ENCODE data around the gene CD164L2.
"Not testable (repeated sequence)": the region's sequence is repeated elsewhere in the genome, so short reads cannot be mapped to it uniquely, and the experiment has no call there.

Gene CD164L2

DNA sequence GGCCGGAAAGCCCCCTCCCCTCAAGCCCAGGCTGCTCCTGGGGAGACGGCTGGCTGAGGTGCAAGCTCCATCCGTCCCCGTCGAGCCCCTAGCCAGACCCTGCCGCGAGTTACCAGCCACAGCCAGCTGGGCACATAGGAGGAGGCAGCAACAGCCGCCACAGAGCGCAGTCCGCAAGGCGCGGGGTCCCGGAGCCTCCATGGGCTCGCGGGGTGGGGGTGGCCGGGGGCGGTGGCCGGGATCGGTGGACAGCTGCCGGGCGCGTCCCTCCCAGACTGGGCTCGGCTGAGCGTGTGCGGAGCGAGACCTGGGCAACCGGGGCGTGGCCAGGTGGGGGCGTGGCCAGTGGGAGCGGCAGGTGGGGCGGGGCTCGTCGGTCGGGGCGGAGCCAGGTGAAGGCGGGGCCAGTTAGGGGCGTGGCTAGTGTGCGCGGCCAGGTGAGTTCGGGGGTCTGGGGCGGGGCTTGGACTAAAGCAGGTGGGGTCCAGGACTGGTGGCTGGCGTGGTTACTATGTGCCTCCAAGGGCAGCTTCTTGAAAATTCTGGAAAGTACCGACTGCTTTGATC, at the start of gene CD164L2:
Gene CD164L2 (minus strand): TSS at position 295 of the 567 bp plus-strand sequence. CDS start 94 bp downstream, at position 201.
- peak in 1 of 4 experiments; percentile 28 for DNase-seq (ENCODE audit: low read depth in 4 of 4, low spot score in 1 of 4)

DNA sequence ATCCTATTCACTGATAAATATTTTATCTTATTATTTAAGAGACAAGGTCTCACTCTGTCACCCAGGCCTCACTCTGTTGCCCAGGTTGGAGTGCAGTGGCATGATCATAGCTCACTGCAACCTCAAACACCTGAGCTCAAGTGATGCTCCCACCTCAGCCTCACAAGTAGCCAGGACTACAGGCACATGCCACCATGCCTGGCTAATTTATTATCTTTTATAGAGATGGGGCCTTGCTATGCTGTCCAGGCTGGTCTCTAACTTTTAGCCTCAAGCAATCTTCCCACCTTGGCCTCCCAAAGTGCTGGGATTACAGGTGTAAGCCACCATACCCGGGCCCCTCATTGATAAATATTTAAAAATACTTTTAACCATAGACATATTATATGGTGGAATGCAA, 49.6 kb upstream of the CD164L2 start:
- DNase-seq (ENCODE audit: low read depth in 4 of 4, low spot score in 1 of 4), result not testable (repeated sequence)

DNA sequence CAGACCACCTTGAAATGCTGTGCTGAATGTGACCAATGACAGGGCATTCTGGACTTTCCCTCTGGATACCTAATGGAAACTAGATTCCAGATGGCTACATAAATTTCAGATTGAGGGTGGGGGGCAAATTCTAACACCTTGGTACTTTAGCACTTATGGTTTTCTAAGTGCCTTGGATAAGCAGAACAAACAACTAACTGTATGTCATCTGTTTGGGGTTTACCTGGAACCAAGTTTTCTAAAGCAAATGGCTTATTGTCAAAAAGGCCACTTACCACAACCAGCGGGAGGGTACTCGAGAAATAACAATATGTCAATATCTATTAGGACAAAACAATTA, 48.4 kb upstream of the CD164L2 start:
- no peak for DNase-seq (ENCODE audit: low read depth in 4 of 4, low spot score in 1 of 4)

DNA sequence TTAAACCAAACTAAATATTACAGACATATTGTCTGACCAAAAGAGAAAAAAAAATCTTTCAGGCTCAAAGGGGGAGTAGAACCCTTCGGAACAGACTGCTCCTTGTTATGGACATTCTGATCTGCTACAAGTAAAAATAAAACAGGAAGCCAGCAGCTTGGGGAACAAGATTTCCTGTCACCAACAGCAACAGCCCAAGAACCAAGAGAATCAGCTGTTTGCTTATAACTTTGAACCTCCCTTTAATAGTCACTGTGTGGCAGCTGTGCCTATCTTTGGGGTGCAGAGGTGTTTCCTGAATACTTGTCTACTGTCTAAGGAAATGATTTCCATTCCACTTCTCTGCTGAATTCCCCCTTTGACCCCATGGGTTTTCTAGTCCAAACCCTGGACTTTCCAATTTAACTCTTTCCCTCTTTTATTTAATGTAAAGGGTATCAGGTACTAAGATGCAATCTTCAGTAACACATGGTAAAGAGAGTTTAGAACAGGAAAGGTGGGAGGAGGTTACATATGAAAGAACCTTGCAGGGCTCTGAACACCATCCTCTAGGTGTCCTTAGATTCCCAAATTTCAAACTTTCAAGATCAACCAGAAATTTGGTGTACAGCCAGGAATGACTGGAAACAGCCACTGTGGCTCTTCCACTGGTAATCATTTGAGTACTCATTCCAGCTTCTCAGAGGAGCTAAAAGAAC, 47.9 kb upstream of the CD164L2 start:
- DNase-seq (ENCODE audit: low read depth in 4 of 4, low spot score in 1 of 4), result no peak

DNA sequence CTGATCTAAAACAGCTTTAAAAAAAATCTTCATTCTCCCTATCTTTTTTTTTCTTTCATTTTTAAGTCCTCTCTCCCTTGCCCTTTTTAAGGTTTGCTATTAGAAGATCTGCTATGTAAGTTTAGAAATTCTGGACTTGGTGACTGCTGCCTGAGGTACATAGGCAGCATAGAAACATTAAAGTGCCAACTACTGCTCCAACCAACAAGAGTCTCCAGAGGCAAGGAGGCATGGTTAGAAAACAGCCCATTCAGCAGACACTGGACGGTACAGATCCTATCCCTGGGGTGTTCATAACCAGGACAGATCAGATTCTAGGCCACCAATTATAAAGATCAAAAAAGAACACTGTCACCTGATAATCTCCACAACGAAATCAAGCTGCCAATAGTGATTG, 45.9 kb upstream of the CD164L2 start:
- DNase-seq (ENCODE audit: low read depth in 4 of 4, low spot score in 1 of 4), result no peak

DNA sequence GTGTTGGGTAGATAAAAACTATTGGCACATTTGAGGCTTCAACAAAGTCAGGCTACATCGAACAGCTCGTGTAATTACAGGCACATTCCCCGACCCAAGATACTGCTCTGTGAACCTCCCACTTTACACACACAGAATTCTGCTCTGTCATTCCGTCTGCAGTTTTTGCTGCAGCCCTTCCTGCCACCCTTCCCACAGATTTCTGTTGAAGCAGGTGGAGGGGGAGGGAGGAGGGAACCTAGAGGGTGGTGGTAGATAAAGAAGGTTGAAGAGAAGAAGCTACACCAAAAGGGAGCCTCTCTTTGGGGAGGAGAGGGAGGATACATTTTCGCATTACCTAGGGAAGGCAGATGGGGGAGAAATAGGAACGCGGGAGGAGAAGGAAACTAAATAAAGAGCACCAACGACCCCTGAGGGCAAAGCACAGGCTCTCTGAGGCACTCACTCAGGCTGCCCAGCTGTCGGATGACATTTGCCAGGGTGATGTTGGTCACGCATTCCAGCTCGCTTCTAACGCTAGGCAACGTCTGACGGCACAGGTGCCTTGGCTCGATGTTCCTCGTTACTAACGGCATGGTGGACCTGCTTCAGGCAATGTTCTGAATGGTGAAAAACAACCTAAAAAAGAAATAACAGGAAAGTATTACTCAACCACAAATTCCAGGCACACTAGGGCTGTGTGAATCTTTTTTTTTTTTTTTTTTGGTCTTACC, 45.3 kb upstream of the CD164L2 start:
- DNase-seq (ENCODE audit: low read depth in 4 of 4, low spot score in 1 of 4), result peak in 1 of 4 experiments; percentile 16

- no peak for DNase-seq (ENCODE audit: low read depth in 4 of 4, low spot score in 1 of 4)
Measured at GRCh38 chr1:27427816-27428315, 44.7 kb upstream of the CD164L2 start.

GRCh38 chr1:27427329-27427728, 44.2 kb upstream of the CD164L2 start:
- no peak for DNase-seq (ENCODE audit: low read depth in 4 of 4, low spot score in 1 of 4)

DNA sequence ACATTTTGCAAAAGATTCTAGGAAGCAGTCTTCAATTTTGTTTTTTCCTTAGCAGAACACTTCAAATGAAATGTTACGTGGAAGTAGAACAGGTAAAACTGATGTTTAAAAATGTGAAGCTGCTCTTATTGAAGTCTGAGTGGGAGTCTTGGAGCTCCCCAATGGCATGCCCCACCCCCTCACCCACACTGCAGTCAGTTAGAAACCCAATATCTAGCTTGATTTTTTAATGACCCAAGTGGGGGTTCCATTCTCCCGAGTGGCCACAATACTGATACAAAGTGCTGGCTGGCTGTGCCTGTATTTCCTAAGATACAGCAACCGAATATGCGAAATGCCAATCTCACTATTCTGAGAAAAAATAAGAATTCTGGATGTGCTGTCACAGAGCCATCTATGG, 40.6 kb upstream of the CD164L2 start:
- DNase-seq (ENCODE audit: low read depth in 4 of 4, low spot score in 1 of 4), result no peak

- peak; percentile 17 to 55 (median 32) for DNase-seq (ENCODE audit: low read depth in 4 of 4, low spot score in 1 of 4)
Measured at GRCh38 chr1:27418326-27419185, 35.4 kb upstream of the CD164L2 start.

GRCh38 chr1:27417713-27418112, 34.6 kb upstream of the CD164L2 start:
- no peak for DNase-seq (ENCODE audit: low read depth in 4 of 4, low spot score in 1 of 4)

- peak in 2 of 4 experiments; percentile 26 to 41 for DNase-seq (ENCODE audit: low read depth in 4 of 4, low spot score in 1 of 4)
Measured at GRCh38 chr1:27416387-27417111, 33.4 kb upstream of the CD164L2 start.

GRCh38 chr1:27414091-27414490, 31.0 kb upstream of the CD164L2 start:
- DNase-seq (ENCODE audit: low read depth in 4 of 4, low spot score in 1 of 4), result no peak

DNA sequence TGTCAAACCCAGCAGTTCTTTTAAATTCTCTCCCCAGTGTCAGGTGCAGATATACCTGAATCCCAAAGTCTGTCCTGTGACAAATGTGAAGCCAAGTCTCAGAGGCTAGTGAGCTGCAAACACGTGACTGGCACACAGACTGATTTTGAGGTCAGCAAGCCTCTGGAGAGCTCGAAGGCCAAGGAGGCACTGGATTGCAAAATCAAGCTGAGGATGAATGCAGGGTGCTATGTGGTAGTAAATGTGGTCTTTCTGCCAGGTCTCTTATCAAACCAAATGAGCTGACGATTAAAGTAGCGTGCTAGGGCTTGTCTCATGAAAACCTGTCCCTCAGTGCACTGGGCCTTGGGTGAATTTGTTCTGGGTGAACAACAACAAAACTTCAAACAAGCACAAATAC, 29.9 kb upstream of the CD164L2 start:
- no peak for DNase-seq (ENCODE audit: low read depth in 4 of 4, low spot score in 1 of 4)

GRCh38 chr1:27412502-27412901, 29.4 kb upstream of the CD164L2 start:
- DNase-seq (ENCODE audit: low read depth in 4 of 4, low spot score in 1 of 4), result no peak

- no peak for DNase-seq (ENCODE audit: low read depth in 4 of 4, low spot score in 1 of 4)
Measured at GRCh38 chr1:27410709-27411108, 27.6 kb upstream of the CD164L2 start.

- DNase-seq (ENCODE audit: low read depth in 4 of 4, low spot score in 1 of 4), result no peak
Measured at GRCh38 chr1:27409669-27410068, 26.5 kb upstream of the CD164L2 start.

GRCh38 chr1:27408151-27408550, 25.0 kb upstream of the CD164L2 start:
- DNase-seq (ENCODE audit: low read depth in 4 of 4, low spot score in 1 of 4), result no peak

GRCh38 chr1:27406791-27407190, 23.7 kb upstream of the CD164L2 start:
- not testable (repeated sequence) for DNase-seq (ENCODE audit: low read depth in 4 of 4, low spot score in 1 of 4)

GRCh38 chr1:27406362-27406680, 23.2 kb upstream of the CD164L2 start:
- no peak for DNase-seq (ENCODE audit: low read depth in 4 of 4, low spot score in 1 of 4)
